HL-60/S4 (cell line): ENCODE results near the gene SELPLG.
"Not testable (repeated sequence)": the region's sequence is repeated elsewhere in the genome, so short reads cannot be mapped to it uniquely, and the experiment has no call there.

Experiments used
- in situ Hi-C: fragments of 300-500 bp; cut with MboI; formaldehyde crosslinking; loops from 2 replicates; pipeline ENCODE4 v1.14.3; 2022; ENCODE audit warnings: low sequenced_read_pairs

The SELPLG gene

DNA sequence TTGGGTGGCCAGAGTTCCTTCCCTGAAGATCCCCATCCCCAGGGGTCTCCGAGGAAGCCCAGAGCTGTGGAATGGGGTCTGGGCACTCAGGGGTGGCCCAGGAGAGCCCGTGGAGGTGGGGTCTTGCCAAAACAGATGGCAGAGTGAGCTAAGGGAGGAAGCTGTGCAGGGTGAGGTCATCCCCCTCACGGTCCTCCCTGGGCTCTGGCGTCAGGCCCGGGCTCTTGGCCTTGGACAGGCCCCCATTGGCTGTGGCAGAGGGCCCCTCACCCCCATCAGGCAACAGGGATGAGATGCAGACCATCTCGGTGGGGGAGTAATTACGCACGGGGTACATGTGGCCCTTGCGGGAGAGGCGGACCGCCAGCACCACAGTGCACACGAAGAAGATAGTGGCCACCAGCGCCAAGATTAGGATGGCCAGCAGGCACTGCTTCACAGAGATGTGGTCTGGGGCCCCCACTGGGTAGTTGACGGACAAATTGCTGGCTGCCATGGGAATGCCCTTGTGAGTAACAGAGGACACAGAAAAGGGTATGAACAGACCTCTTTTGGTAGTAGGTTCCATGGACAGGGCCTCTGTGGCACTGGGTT is 10.7 kb downstream of the SELPLG start:
- in situ Hi-C loops, result no loop called here

DNA sequence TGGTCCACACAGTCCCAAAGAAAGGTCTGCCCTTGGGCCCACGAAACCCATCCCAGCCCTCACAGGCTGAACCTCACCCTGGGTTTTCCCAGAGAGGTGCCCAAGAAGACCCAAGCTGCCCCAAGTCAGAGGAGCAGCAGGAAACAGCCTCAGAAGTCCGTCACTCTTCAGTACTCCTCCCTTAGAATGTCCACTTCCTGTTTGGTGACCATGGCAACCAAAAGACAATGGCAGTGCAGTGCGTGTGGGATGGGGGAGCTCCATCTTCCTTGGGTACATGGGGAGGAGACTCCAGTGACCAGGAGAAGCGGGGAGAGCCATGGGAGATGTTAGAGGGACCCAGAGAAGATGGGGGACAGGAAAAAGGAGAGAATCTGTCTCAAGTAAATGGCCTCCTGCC is 11.3 kb downstream of the SELPLG start:
- in situ Hi-C loops, result no loop called here

DNA sequence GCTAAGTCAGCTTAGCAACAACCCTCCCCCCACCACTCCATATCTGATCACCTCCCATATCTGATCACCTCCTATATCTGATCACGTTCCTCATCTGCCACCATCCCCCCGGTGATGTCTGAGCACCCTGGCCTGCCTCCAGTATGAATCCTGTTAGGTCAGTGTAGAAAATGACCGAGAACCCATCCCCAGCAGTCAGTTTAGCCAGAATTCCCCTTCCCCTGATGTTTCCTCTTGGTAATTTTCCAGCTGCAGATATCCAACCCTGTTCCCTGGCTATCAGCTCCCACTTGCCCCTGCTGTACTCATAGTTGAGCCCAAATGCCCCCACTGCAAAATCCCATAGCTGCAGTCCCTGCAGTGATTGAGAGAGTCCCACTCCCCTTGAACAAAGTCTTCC is 12.5 kb downstream of the SELPLG start:
- in situ Hi-C loops, result no loop called here

DNA sequence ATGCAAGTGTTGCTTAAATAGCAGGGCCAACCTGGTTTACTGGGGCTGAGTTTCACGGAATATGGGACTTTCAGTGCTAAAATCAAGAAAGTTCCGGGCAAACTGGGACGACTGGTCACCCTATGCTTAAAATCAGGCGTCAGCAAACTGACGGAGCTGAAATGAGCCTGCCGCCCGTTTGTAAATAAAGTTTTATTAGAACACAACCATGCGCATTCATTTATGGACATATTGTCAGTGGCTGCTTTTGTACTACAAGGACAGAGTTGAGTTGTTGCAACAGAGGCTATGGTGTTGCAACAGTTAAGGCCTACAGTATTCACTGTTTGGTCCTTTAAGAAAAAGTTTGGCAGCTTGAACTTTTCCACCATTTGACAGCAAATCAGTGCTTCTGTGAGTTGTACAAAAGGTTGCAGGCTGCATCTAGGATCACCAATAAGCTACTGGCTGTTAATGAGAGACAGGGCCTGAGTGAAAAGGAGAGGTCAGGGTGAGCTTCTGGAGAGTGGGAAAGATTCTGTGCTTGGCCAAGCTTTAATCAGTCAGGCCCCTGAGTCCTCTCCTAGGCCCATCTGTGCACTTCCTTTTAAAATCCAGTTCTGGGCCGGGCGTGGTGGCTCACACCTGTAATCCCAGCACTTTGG is 13.3 kb downstream of the SELPLG start:
- in situ Hi-C loops, result no loop called here

DNA sequence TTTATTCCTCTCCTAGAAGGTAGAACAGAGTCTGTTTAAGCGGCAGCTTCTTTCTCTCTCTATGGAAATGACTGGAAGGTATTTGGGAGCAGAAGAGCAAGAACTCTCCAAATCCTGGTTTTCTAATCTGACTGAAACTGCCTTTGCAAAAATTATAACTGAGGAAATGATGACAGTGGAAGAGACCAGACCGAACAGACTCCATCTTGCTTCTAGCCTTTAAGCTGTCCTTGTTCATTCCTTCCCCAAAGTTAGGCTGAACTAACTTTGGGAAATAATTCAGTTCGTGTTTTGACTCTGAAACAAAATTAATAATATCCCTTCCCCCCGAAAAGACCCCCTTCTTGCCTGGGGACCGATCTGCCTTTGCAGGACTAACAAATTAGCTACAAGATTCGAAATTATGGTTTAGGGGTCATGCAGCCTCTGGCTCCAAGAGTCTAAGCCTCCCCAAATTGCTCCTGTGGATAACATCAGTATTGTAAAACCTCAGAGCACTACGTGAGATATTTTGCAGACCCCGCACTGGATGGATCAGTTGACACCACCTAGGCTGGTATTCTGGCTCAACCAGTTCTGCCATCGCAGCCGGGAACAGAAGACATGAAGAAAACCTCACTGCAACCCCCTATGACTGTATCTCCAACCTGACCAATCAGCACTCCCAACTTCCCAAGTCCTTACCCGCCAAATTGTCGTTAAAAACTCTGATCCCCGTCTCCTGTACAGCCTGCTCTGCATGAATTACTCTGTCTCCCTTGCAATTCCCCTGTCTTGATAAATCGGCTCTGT is 14.1 kb downstream of the SELPLG start:
- in situ Hi-C loops, result no loop called here

DNA sequence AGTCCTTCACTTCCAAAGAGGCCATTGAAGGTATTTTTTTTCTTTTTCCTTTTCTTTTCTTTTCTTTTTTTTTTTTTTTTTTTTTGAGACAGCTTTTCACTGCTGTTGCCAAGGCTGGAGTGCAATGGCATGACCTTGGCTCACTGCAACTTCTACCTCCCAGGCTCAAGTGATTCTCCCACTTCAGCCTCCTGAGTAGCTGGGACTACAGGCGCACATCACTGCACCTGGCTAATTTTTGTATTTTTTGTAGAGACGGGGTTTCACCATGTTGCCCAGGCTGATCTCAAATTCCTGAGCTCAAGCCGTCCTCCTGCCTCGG is 14.8 kb downstream of the SELPLG start:
- in situ Hi-C loops, result not testable (repeated sequence)

- in situ Hi-C loops, result no loop called here
Measured at GRCh38 chr12:108618079-108618952, 15.4 kb downstream of the SELPLG start.

DNA sequence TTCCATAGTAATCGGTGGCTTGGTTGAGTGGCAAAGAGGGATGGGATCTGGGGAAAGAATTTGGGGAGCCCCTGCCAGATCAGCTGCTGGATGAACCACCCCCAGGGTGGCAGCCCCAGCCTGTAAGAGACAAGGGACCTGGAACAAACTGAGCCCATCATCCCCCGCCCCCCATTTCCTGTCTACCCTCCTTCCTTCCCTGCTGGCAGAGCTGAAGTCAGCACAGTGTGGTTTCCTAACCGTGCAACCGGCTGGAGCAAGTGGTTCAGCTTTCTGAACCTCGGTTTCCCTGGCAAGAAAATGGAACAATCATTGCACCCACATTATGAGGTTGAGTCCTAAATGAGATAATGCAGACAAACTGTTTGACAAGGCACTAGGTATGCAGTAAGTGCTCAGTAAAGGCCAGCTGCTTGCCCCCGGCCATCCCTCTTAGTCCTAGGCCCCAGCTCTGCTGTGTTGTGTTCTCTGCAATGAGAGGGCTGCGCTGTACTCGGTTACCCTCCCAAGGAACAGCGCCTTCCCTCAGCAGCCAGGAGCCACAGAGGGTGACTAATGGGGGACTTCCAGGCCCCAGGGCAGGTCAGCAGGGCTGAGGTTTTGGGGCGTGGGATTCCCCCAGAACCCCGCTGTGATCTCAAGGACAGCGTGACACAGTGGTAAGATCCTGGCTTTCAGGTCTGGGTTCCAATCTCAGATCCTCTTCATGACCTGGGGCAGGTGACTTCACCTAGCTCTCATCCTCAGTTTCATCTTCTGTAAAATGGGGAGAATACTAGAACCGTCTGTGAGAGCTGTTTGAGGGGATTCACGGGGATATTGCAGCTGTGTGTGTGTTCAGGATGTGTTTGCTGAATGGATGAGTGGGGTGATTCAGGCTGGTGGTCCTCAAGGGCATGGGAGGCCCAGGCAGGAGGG is 16.5 kb downstream of the SELPLG start:
- in situ Hi-C loops, result no loop called here

DNA sequence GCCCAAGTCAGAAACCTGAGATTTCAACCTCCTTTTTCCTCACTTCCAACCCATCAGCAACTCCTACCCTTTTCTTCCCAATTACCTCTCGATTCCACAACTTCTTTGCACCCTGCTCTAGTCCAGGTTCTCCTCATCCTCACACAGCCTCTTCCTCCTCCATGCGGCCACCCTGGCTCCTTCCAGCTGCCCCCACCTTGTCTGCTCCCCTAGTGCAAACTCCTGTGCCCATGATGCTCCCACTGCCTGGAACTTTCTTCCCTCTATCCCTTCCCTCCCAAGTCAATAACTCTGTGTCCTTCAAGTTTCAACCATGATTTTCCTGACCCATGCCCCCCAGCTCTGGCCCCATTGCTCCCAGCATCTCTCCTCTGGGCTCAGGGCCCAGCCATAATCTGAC is 17.3 kb downstream of the SELPLG start:
- in situ Hi-C loops, result no loop called here

GRCh38 chr12:108615918-108616317 is 17.8 kb downstream of the SELPLG start:
- in situ Hi-C loops, result no loop called here

- in situ Hi-C loops, result no loop called here
Measured at GRCh38 chr12:108614639-108615038, 19.1 kb downstream of the SELPLG start.

DNA sequence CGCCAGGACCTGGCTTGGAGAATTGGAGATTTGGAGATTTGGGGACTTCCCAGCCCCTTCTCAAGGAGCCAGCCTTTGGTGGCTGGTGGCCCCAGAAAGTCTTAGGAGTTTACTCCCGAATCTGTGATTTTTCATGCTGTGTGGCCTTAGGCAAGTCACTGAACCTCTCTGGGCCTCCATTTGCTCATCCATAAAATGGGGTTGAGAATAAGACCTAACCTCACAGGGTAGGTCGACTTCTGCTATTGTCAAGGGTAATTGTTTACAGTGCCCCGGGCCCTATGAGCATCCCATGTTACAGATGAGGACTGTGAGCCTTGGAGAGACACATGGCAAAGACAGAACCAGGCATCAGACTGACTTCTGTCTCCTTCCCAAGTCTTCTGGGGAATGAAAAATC is 19.7 kb downstream of the SELPLG start:
- in situ Hi-C loops, result no loop called here

DNA sequence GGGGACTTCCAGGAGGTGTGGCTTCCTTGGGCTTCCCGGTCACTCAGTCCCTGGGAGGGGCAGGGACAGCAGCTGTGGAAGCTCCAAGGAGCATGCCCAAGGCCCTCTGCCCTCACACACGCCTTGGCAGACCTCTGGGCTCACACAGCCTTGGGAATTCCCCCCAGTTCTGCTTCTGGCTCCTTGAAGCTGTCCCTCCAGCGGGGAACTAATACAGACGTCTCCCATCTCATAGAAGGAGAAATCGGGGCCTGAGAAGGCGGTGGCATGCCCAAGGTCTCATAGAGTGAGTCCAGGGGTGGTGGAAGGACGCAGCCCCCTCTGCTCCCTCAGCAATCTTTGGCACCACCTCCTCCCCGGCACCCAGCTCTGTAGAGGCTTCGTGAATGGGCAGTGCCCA is 20.1 kb downstream of the SELPLG start:
- in situ Hi-C loops, result no loop called here

- in situ Hi-C loops, result no loop called here
Measured at GRCh38 chr12:108612788-108613282, 20.9 kb downstream of the SELPLG start.

- in situ Hi-C loops, result no loop called here
Measured at GRCh38 chr12:108611884-108612415, 21.7 kb downstream of the SELPLG start.

DNA sequence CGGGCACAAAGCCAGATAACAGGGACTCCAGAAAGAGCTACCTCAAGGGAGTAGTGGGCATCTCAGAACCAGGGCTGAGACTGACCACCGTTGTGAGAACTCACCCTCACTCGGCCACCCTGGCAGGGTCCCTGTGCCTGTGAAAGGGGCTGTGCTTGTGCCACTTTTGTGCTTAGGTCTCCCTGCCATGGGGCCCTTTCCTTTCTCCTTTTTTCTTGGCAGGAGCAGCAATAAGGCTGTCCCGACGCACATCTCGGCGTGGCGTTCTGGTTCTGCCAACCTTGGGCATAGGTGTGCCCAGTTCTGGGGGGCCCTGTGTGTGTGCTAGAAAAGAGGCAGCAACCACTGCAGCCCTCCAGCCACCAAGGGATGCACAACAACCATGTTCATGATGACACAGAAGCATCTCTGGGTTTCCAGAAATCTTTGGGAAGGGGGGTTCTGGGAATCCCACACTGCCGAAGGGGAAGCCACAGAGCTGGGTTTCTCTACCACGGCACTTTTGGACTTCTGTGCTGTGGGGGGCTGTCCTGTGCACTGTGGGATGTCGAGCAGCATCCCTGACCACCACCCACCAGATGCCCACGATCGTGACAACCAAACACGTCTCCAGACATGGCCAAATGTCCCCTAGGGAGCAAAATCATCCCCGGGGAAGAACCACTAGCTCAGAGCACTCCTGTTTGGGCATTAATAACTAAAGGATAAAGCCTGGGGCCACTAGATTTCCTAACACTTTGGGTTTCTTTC is 22.7 kb downstream of the SELPLG start:
- in situ Hi-C loops, result no loop called here

GRCh38 chr12:108610336-108610815 is 23.3 kb downstream of the SELPLG start:
- in situ Hi-C loops, result no loop called here

- in situ Hi-C loops, result no loop called here
Measured at GRCh38 chr12:108609537-108610335, 24.0 kb downstream of the SELPLG start.
